ENCODE results near the gene KDM5C. TPM values are rescaled to one million over a fixed set of nuclear protein-coding genes. Genes with fewer than 3 reads are reported as not detected.
"Not testable (repeated sequence)": the region's sequence is repeated elsewhere in the genome, so short reads cannot be mapped to it uniquely, and the experiment has no call there.

KDM5C gene
- total RNA-seq, 1 experiment from 2014 or later: 178 TPM

DNA sequence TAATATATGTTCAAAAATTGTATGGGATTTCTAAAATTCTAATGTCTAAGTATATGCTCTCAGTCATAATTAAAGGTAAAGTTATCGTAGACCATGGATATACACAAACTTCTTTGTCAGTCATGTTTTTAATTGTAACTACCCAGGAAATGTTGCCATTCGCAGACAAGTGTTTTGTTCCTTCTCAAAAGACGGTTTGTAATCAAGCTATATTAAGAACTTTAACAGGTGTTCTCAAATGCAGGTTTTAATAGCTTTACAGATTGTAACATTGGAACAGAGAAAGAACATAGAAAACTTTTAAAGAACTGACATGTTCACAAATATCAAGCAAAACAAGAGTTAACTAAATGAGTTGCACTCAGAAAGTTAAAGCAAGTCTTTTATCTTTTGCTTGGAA lies 58.9 kb downstream of the KDM5C start:
- Histone ChIP-seq H3K9me3 (ENCODE audit: low read depth, low read length, poor library complexity, severe bottlenecking) (no peaks in the 10 kb centered on the region), H3K27me3 (replicated peaks; ENCODE audit: insufficient read depth, low read depth, low read length, poor library complexity) (no peaks in the 10 kb centered on the region), H3K4me1 (ENCODE audit: insufficient read depth, low read length, poor library complexity, severe bottlenecking) (no peaks in the 10 kb centered on the region), H3K36me3 (ENCODE audit: insufficient read depth, low read length, poor library complexity, severe bottlenecking) (no peaks in the 10 kb centered on the region), H3K27ac (ENCODE audit: low read depth, low read length, poor library complexity, severe bottlenecking) (no peak overlapping the region), H3K4me3 (ENCODE audit: low read depth, low read length, poor library complexity, severe bottlenecking) (no peak overlapping the region)
- no peak for DNase-seq (ENCODE audit: low spot score)
- CTCF ChIA-PET: no interaction called here
- POLR2A ChIA-PET (ENCODE audit: low non-redundant PET): no interaction called here
- TF ChIP-seq, protein P1, sequence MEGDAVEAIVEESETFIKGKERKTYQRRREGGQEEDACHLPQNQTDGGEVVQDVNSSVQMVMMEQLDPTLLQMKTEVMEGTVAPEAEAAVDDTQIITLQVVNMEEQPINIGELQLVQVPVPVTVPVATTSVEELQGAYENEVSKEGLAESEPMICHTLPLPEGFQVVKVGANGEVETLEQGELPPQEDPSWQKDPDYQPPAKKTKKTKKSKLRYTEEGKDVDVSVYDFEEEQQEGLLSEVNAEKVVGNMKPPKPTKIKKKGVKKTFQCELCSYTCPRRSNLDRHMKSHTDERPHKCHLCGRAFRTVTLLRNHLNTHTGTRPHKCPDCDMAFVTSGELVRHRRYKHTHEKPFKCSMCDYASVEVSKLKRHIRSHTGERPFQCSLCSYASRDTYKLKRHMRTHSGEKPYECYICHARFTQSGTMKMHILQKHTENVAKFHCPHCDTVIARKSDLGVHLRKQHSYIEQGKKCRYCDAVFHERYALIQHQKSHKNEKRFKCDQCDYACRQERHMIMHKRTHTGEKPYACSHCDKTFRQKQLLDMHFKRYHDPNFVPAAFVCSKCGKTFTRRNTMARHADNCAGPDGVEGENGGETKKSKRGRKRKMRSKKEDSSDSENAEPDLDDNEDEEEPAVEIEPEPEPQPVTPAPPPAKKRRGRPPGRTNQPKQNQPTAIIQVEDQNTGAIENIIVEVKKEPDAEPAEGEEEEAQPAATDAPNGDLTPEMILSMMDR (conservative IDR thresholded peaks at IDR 0.05; ENCODE audit: low read depth, low read length): no peak
- TF ChIP-seq EZH2 (IDR thresholded peaks at IDR 0.05; ENCODE audit: borderline replicate concordance, low read depth, low read length, poor library complexity, severe bottlenecking): no peak
- BruUV-seq (replicated peaks): no TSS peak
- intact Hi-C loops (cut with micrococcal nuclease; ENCODE audit: unreplicated experiment): no loop called here

DNA sequence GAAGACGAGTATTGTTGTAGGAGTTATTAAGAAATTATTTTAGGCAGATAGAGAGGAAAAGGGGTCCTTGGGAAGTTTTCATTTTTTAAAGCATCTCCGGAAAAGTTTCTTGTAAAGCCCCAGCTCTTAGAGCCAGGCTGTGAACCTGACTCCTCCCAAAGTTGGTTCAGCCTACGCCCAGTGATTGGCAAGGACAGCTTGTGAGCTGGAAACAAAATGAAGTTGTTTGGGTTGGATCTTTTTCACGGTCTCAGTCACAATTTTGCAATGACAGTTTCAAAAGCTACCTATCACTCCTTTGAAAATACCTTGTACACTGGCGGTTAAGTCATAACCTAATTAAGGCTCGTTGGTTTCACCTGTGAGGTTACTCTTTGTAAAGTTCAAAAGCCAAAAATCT lies 60.4 kb downstream of the KDM5C start:
- intact Hi-C loops (cut with micrococcal nuclease; ENCODE audit: unreplicated experiment); BruUV-seq (replicated peaks); H3K27ac ChIP-seq (ENCODE audit: low read depth, low read length, poor library complexity, severe bottlenecking); H3K27me3 ChIP-seq (replicated peaks; ENCODE audit: insufficient read depth, low read depth, low read length, poor library complexity); POLR2A ChIA-PET (ENCODE audit: low non-redundant PET); H3K4me1 ChIP-seq (ENCODE audit: insufficient read depth, low read length, poor library complexity, severe bottlenecking); DNase-seq (ENCODE audit: low spot score); CTCF ChIA-PET; H3K36me3 ChIP-seq (ENCODE audit: insufficient read depth, low read length, poor library complexity, severe bottlenecking); H3K4me3 ChIP-seq (ENCODE audit: low read depth, low read length, poor library complexity, severe bottlenecking); H3K9me3 ChIP-seq (ENCODE audit: low read depth, low read length, poor library complexity, severe bottlenecking): not testable (repeated sequence)

DNA sequence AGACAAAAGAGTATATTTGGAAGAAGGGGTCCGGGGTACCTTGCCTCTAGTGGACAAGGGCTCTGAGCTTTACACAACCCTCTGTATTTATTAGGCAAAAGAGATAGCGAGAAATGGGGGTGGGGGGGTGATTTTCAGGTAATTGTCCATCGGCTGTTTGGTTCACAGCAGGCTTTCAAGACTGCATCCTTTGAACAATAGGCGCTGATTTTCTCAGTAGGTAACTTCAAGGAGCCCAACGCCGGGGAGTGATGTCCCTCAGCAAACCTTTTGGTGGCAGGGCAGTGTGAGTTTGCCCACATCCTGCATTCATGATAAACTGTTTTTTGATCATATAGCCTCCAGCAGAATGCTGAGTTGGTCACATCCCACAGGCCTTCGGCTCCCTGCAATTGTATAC lies 61.6 kb downstream of the KDM5C start:
- Histone ChIP-seq H3K27me3 (replicated peaks; ENCODE audit: insufficient read depth, low read depth, low read length, poor library complexity) (no peaks in the 10 kb centered on the region), H3K4me1 (ENCODE audit: insufficient read depth, low read length, poor library complexity, severe bottlenecking) (no peaks in the 10 kb centered on the region), H3K4me3 (ENCODE audit: low read depth, low read length, poor library complexity, severe bottlenecking) (no peak overlapping the region), H3K9me3 (ENCODE audit: low read depth, low read length, poor library complexity, severe bottlenecking) (no peaks in the 10 kb centered on the region), H3K36me3 (ENCODE audit: insufficient read depth, low read length, poor library complexity, severe bottlenecking) (no peaks in the 10 kb centered on the region), H3K27ac (ENCODE audit: low read depth, low read length, poor library complexity, severe bottlenecking) (no peak overlapping the region)
- ChIA-PET CTCF (no interaction called here), POLR2A (ENCODE audit: low non-redundant PET) (no interaction called here)
- DNase-seq (ENCODE audit: low spot score): no peak
- TF ChIP-seq, protein P1 (conservative IDR thresholded peaks at IDR 0.05; ENCODE audit: low read depth, low read length): no peak
- no peak for TF ChIP-seq EZH2 (IDR thresholded peaks at IDR 0.05; ENCODE audit: borderline replicate concordance, low read depth, low read length, poor library complexity, severe bottlenecking)
- intact Hi-C loops (cut with micrococcal nuclease; ENCODE audit: unreplicated experiment): no loop called here
- no TSS peak for BruUV-seq (replicated peaks)

DNA sequence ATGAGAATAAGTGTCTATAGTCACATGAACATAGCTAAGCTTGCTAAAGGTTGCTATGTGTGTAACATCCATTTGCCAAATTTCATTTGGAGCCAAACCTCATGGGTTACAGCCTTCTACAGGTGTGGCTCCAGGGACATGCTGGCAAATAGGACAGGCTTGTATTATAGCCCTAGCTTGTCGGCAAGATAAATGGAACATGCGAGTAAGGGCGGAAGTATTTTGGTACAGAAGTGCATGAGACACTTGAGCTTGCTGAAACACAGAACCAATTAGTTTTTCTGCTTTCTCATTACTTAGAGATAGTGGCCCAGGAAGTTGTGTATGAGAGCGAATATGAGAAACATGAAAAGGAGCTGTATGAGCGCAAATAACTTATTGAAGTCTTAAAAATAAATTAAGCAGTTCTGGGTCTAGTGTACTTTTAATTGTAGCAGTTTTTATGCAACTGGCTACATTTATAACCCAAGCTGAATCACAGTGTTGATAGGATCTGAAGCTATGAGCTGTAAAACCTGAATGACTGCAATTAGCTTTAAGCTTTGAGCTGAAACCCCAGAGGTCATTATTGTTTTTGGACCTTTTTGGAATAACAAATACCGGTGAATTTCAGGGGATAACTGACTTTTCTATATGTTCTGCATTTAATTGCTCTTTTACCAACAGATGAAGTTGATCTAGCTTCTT lies 64.6 kb downstream of the KDM5C start:
- Histone ChIP-seq H3K4me1 (ENCODE audit: insufficient read depth, low read length, poor library complexity, severe bottlenecking) (no peaks in the 10 kb centered on the region), H3K4me3 (ENCODE audit: low read depth, low read length, poor library complexity, severe bottlenecking) (no peak overlapping the region), H3K36me3 (ENCODE audit: insufficient read depth, low read length, poor library complexity, severe bottlenecking) (no peaks in the 10 kb centered on the region), H3K27ac (ENCODE audit: low read depth, low read length, poor library complexity, severe bottlenecking) (no peak overlapping the region), H3K27me3 (replicated peaks; ENCODE audit: insufficient read depth, low read depth, low read length, poor library complexity) (no peaks in the 10 kb centered on the region), H3K9me3 (ENCODE audit: low read depth, low read length, poor library complexity, severe bottlenecking) (peaks cover 2% of the 10 kb centered on the region)
- ChIA-PET CTCF (no interaction called here), POLR2A (ENCODE audit: low non-redundant PET) (no interaction called here)
- no peak for DNase-seq (ENCODE audit: low spot score)
- no peak for TF ChIP-seq EZH2 (IDR thresholded peaks at IDR 0.05; ENCODE audit: borderline replicate concordance, low read depth, low read length, poor library complexity, severe bottlenecking)
- TF ChIP-seq, protein P1 (conservative IDR thresholded peaks at IDR 0.05; ENCODE audit: low read depth, low read length): no peak
- intact Hi-C loops (cut with micrococcal nuclease; ENCODE audit: unreplicated experiment): no loop called here
- BruUV-seq (replicated peaks): no TSS peak
